Measurements from ENCODE around the gene TLR5.

- TF ChIP-seq CTCF (IDR thresholded peaks at IDR 0.05) (no peak), POLR2A (IDR thresholded peaks at IDR 0.05) (no peak), POLR2AphosphoS5 (IDR thresholded peaks at IDR 0.05) (no peak)
Measured at GRCh38 chr1:223156343-223156742, 13.3 kb upstream of the TLR5 start.
